Mesothelial cell of epicardium (in vitro differentiated cells): ENCODE measurements around the gene OSBPL2. TPM values are rescaled to one million over a fixed set of nuclear protein-coding genes. Genes with fewer than 3 reads are reported as not detected.

Experiments
- DNase-seq, 2 experiments: peaks; one replicate each; pipeline ENCODE4 v3.0.0; 2021; ENCODE audit warnings: low spot score in 2 of 2; ENCODE audit not compliant: unreplicated experiment in 2 of 2
- H3K27ac Mint-ChIP-seq: 2 replicates; pipeline ENCODE4 v1.8.0; 2021; ENCODE audit warnings: mixed read lengths
- H3K27me3 Mint-ChIP-seq: 2 replicates; pipeline ENCODE4 v1.8.0; 2021; ENCODE audit warnings: low read depth, mixed read lengths
- H3K36me3 Mint-ChIP-seq: 2 replicates; pipeline ENCODE4 v1.8.0; 2021; ENCODE audit warnings: mixed read lengths
- H3K4me1 Mint-ChIP-seq: 2 replicates; pipeline ENCODE4 v1.8.0; 2021; ENCODE audit warnings: mixed read lengths
- H3K4me3 Mint-ChIP-seq: 2 replicates; pipeline ENCODE4 v1.8.0; 2021; ENCODE audit warnings: mild to moderate bottlenecking, moderate library complexity, mixed read lengths
- H3K9me3 Mint-ChIP-seq: 2 replicates; pipeline ENCODE4 v1.8.0; 2021; ENCODE audit warnings: mixed read lengths
- CTCF ChIP-seq: fragments of 200-600 bp; sonication (generic); IDR thresholded peaks from one replicate; pipeline ENCODE4 v1.5.0; 2021; ENCODE audit warnings: antibody characterized with exemption; ENCODE audit not compliant: unreplicated experiment
- total RNA-seq: library from RNA; stranded (reverse); gene quantifications from 3 replicates; pipeline ENCODE4 v1.2.1, GENCODE V29; 2021

Gene OSBPL2
- total RNA-seq, 1 donor from 2014 or later, result 57.7 TPM

GRCh38 chr20:62197801-62198200 lies 40.5 kb upstream of the OSBPL2 start:
- H3K36me3 Mint-ChIP-seq, result peaks cover 28% of the 10 kb centered on the region

GRCh38 chr20:62198496-62198895 lies 39.8 kb upstream of the OSBPL2 start:
- no peak overlapping the region for H3K27ac Mint-ChIP-seq

More at GRCh38 chr20:62197801-62198200, 40.5 kb upstream of the OSBPL2 start:
- no peaks in the 10 kb centered on the region for H3K27me3 Mint-ChIP-seq
- no peak overlapping the region for H3K27ac Mint-ChIP-seq
- H3K4me3 Mint-ChIP-seq, result no peak overlapping the region
- H3K9me3 Mint-ChIP-seq, result no peaks in the 10 kb centered on the region
- H3K4me1 Mint-ChIP-seq, result no peaks in the 10 kb centered on the region
- no peak for DNase-seq
- no peak for TF ChIP-seq CTCF

GRCh38 chr20:62198931-62199330 lies 39.4 kb upstream of the OSBPL2 start:
- no peak for DNase-seq
- no peaks in the 10 kb centered on the region for H3K4me1 Mint-ChIP-seq
- no peak for TF ChIP-seq CTCF
- no peak overlapping the region for H3K4me3 Mint-ChIP-seq
- peaks cover 33% of the 10 kb centered on the region for H3K36me3 Mint-ChIP-seq
- H3K27ac Mint-ChIP-seq, result no peak overlapping the region
- no peaks in the 10 kb centered on the region for H3K9me3 Mint-ChIP-seq
- no peaks in the 10 kb centered on the region for H3K27me3 Mint-ChIP-seq

More at GRCh38 chr20:62198496-62198895, 39.8 kb upstream of the OSBPL2 start:
- Mint-ChIP-seq H3K36me3 (peaks cover 31% of the 10 kb centered on the region), H3K27me3 (no peaks in the 10 kb centered on the region), H3K9me3 (no peaks in the 10 kb centered on the region), H3K4me1 (no peaks in the 10 kb centered on the region), H3K4me3 (no peak overlapping the region)
- TF ChIP-seq CTCF, result no peak
- no peak for DNase-seq

- no peak overlapping the region for H3K27ac Mint-ChIP-seq
- no peaks in the 10 kb centered on the region for H3K4me1 Mint-ChIP-seq
- H3K4me3 Mint-ChIP-seq, result no peak overlapping the region
- H3K36me3 Mint-ChIP-seq, result peaks cover 28% of the 10 kb centered on the region
- H3K9me3 Mint-ChIP-seq, result no peaks in the 10 kb centered on the region
- DNase-seq, result no peak
- no peak for TF ChIP-seq CTCF
- no peaks in the 10 kb centered on the region for H3K27me3 Mint-ChIP-seq
Observed at GRCh38 chr20:62200491-62201172, 37.7 kb upstream of the OSBPL2 start.

- no peak overlapping the region for H3K4me3 Mint-ChIP-seq
- H3K27me3 Mint-ChIP-seq, result no peaks in the 10 kb centered on the region
- TF ChIP-seq CTCF, result no peak
Observed at GRCh38 chr20:62201173-62202082, 36.9 kb upstream of the OSBPL2 start.

More at GRCh38 chr20:62201173-62202082, 36.9 kb upstream of the OSBPL2 start:
- Mint-ChIP-seq H3K4me1 (no peaks in the 10 kb centered on the region), H3K9me3 (no peaks in the 10 kb centered on the region), H3K36me3 (peaks cover 27% of the 10 kb centered on the region), H3K27ac (no peak overlapping the region)
- DNase-seq, result peak in 1 of 2 experiments; percentile 17
